GM23248 (cell line): ENCODE measurements around the gene UMODL1.

Experiments used
- EZH2 ChIP-seq: fragments of 200-600 bp; sonication (generic); IDR thresholded peaks from 2 replicates; pipeline ENCODE4 v1.6.1; 2018; ENCODE audit warnings: antibody characterized with exemption, mild to moderate bottlenecking; ENCODE audit not compliant: insufficient read depth, poor library complexity, severe bottlenecking
- EZH2phosphoT487 ChIP-seq: fragments of 200-600 bp; sonication (generic); IDR thresholded peaks from 2 replicates; pipeline ENCODE4 v1.6.1; 2018; ENCODE audit warnings: antibody characterized with exemption, moderate library complexity, mild to moderate bottlenecking, low read depth; ENCODE audit not compliant: insufficient read depth

- TF ChIP-seq EZH2phosphoT487: no peak
- no peak for TF ChIP-seq EZH2
These were observed 54.7 kb downstream of the UMODL1 start for GRCh38 chr21:42125571-42126544.
